T-helper 22 cell (primary cell): Measurements from ENCODE around the gene WNT4.
A peak's percentile ranks its signal among the peaks of the same experiment; 100 is the strongest.

Source experiments
- DNase-seq: peaks from one replicate; pipeline ENCODE4 v3.0.0-alpha.2; 2020; ENCODE audit warnings: low read depth

WNT4 gene

GRCh38 chr1:22108339-22109105, 34.4 kb downstream of the WNT4 start:
- no peak for DNase-seq

GRCh38 chr1:22107126-22107525, 35.8 kb downstream of the WNT4 start:
- no peak for DNase-seq

- DNase-seq, result no peak
Observed at GRCh38 chr1:22105611-22106207, 37.2 kb downstream of the WNT4 start.

GRCh38 chr1:22104865-22105437, 37.9 kb downstream of the WNT4 start:
- DNase-seq, result peak; percentile 39

DNA sequence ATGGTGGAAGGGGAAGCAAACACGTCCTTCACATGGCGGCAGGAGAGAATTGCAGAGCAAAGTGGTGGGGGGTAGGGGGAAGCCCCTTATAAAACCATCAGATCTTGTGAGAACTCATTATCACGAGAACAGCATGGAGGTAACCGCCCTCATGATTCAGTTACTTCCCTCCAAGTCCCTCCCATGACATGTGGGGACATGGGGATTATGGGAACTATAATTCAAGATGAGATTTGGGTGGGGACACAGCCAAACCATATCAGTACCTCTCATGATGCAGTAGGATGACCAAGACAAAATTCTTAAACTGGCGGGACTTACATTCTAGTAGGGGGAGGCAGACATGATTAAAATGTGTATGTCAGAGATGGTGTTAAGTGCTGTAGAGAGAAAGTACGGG, 38.8 kb downstream of the WNT4 start:
- DNase-seq, result no peak

- DNase-seq, result no peak
Observed at GRCh38 chr1:22102746-22103145, 40.2 kb downstream of the WNT4 start.

DNA sequence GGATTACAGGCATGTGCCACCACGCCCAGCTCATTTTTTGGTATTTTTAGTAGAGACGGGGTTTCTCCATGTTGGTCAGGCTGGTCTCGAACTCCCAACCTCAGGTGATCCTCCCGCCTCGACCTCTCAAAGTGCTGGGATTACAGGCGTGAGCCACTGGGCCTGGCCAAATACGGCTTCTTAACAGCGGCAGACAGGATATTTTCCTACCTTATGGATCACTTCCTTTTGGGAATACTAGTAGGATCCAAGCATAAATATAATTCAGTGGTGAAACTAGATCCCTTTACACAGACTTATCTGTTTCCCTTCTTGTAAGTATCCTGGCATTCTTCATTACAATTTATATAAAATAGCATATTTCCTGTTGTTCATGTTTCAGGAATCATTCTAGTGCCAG, 40.9 kb downstream of the WNT4 start:
- DNase-seq, result no peak

DNA sequence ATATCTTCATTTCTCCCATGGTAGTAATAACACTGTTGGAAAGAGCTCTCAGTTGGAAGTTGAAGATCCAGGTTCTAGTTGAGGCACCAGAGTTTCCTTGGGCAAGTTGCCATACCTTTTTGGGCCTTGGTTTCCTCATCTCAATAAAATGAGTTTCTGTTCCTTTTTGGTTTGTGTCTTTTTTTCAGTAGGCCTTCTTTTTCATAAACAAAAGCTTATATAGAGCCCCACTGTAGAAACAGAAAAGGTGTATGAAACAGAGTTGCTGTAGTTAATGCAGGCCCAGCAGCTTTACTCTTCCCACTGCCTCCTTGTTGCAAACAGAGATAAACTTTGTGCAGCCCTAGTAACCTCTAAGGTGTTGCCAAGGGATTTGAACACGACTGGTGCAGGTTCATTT, 41.7 kb downstream of the WNT4 start:
- DNase-seq, result no peak

DNA sequence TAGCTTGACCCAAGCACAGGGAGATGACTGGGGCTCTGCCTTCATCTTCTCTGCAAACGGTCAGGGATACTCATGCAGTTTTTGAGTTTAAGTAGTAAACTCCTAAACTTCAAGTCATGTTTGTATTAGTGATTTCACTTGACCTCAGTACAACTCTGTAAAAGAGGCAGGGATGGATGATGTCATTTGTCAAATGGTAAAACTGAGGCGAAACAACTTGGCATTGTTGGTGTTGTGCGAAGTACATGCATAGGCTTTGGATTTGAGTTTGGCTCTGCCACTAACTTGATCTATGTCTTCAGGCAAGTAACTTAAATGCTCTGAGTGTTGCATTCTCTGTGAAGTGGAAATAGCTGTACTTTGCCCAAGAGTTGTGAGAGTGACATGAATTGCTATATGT, 42.7 kb downstream of the WNT4 start:
- DNase-seq, result no peak

DNA sequence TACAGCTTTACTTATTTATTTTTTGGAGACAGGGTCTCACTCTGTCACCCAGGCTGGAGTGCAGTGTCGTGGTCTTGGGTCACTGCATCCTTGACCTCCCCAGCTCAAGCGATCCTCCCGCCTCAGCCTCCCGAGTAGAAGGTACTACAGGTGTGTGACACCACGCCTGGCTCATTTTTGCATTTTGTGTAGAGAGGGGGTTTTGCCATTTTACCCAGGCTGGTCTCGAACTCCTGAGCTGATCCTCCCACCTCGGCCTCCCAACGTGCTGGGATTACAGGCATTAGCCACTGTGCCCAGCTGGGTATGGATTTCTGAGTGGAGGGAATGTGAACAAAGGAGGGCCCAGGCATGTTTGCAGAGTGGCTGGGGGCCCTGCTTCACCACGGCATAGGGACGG, 44.1 kb downstream of the WNT4 start:
- DNase-seq, result no peak

- no peak for DNase-seq
Observed at GRCh38 chr1:22096463-22096862, 46.4 kb downstream of the WNT4 start.

- no peak for DNase-seq
Observed at GRCh38 chr1:22096036-22096435, 46.9 kb downstream of the WNT4 start.

- DNase-seq, result no peak
Observed at GRCh38 chr1:22093513-22093912, 49.4 kb downstream of the WNT4 start.

DNA sequence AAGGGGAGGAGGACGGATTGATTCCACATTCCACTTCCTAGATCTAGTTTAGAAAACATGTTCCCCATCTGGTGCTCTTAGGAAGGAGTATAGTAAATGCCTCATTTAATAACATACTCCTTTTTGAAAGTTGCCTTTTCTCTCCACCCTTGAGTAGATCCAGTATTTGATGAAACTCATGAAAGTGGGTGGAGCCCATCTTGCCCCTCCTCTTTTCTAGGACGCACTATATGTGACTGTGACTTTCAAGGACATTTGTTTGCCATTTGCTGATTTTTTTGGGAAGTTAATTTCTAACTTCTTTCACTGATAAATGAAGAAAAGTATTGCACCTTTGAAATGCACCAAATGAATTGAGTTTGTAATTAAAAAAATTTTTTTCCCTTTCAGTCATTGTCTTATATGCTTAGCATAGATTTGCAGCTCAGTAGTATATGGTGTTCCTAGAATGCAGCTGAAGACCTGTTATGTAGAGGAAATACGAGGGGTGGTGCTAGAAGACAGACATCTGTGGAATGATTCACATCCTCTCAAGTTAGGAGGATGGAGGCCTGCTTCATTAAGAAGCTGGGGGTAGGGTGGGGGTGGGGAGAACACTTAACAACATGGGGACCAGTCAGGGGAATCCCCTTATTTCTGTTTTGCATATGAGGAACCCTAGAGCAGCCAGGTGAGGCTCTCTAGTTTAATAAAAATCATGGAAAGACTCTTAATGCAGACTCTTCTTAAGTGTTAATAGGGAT, 50.7 kb downstream of the WNT4 start:
- DNase-seq, result peak; percentile 33

GRCh38 chr1:22090867-22091266, 52.0 kb downstream of the WNT4 start:
- DNase-seq, result no peak

GRCh38 chr1:22089787-22090186, 53.1 kb downstream of the WNT4 start:
- no peak for DNase-seq

- no peak for DNase-seq
Observed at GRCh38 chr1:22089134-22089571, 53.7 kb downstream of the WNT4 start.

DNA sequence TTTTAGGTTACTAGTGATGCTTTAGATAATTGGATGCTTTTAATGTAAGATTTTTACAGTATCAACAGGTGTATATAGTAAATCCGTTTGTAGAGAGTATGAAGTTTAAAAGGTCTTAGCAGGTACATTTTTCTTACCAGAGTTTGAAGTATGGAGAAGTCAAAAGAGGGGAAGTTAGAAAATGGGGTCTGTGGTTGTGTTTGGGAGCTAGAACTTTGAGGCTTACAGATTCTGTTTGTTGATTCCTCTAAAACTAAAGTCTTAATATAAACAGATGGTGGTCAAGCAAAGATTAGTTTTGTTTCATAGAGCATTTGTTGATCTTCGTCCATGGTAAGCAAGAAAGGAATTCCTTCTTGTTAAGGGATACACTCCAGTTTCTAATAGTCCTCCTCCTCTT, 54.6 kb downstream of the WNT4 start:
- no peak for DNase-seq

- DNase-seq, result no peak
Observed at GRCh38 chr1:22080191-22080590, 62.7 kb downstream of the WNT4 start.

GRCh38 chr1:22078133-22078532, 64.8 kb downstream of the WNT4 start:
- no peak for DNase-seq

DNA sequence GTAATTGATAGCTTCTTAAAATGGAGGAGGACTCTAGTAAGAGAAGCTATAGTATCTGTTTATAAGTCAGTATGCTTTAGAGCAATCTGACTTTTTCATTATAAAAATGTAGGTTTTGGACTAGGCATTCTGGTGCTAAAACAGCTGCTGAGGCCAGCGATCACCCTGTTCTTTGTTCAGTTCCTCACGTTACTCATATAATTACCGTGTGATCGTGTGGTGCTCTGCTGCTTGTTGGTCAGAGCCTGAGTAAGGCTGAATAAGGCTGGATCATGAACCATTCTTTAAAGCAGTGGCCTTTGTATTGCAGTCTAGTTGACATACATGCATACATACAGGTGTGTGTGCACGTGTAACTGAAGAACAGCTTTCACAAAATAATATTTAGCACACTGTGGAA, 65.2 kb downstream of the WNT4 start:
- no peak for DNase-seq

DNA sequence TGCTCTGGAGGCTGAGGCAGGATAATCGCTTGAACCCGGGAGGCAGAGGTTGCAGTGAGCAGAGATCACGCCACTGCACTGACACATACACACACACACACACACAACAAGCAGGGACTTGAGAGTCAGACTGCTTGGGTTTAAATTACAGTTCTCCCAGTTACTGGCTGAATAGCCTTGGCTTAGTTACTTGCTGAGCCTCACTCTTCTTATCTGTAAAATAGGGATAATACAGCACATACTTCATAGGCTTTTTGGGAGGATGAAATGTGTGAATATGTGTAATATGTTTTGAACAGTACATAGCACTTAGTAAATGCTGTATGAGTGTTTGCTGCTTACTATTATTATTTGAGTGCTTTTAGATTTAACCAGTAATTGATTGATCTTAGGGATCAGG, 66.6 kb downstream of the WNT4 start:
- DNase-seq, result no peak

GRCh38 chr1:22075718-22076117, 67.2 kb downstream of the WNT4 start:
- DNase-seq, result no peak
